ENCODE measurements around the gene DNAJC5. TPM values are rescaled to one million over a fixed set of nuclear protein-coding genes. Genes with fewer than 3 reads are reported as not detected.

DNAJC5 gene
- total RNA-seq, 2 experiments from 2014 or later = 27.5 to 27.7 TPM

DNA sequence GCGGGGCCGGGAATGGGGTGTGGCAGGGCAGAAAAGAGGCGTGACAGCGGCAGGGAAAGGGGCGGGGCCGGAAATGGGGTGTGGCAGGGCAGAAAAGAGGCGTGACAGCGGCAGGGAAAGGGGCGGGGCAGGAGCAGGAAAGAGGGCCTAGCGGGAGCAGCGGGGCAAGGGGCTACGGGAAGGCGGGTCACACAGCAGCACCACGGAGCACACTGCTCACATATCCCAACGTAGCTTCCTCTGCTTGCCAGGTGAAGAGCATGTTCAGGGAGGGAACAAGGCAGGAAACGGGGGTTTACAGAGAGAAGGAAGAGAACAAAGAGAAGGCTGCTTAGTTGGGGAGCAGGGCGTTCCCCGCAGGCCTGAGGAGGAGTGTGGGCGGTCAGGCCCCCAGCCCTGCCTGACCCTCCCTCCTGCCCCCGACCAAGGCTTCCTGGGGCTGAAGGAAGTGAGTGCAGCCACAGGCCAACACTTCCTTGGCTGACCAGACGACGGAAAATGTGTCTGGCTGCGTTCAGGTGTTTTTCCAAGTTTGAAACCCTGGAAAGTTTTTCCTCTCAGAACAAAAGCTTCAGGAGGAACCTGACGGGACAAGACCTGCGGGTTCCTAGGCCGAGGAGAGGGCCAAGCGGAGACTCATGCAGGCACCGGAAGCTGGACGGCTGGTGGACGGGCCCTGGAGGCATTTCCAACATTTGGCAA is 47.5 kb downstream of the DNAJC5 start:
- H3K4me2 ChIP-seq (ENCODE audit: low read length) = peak overlapping the region; percentile 28; the same call in 1 of the 2 replicates
- no TSS peak for BruUV-seq (replicated peaks)
- peak; percentile 82 for DNase-seq (ENCODE audit: low spot score)
- peaks cover 65% of the 10 kb centered on the region for H3K36me3 ChIP-seq (ENCODE audit: insufficient read depth, low read length)
- H3K4me1 ChIP-seq (ENCODE audit: insufficient read depth, low read length, poor library complexity, severe bottlenecking) = peaks cover 14% of the 10 kb centered on the region
- no peak overlapping the region for H3K4me3 ChIP-seq (ENCODE audit: low read depth, low read length, poor library complexity, severe bottlenecking)
- no peak overlapping the region for H2AFZ ChIP-seq (ENCODE audit: low read length)
- no peaks in the 10 kb centered on the region for H3K79me2 ChIP-seq (ENCODE audit: insufficient read depth, low read depth, low read length)
- H4K20me1 ChIP-seq (ENCODE audit: insufficient read depth, low read length) = no peaks in the 10 kb centered on the region
- no peak for TF ChIP-seq EZH2phosphoT487 (IDR thresholded peaks at IDR 0.05; ENCODE audit: borderline replicate concordance, low read depth, low read length)
- TF ChIP-seq, protein P1, sequence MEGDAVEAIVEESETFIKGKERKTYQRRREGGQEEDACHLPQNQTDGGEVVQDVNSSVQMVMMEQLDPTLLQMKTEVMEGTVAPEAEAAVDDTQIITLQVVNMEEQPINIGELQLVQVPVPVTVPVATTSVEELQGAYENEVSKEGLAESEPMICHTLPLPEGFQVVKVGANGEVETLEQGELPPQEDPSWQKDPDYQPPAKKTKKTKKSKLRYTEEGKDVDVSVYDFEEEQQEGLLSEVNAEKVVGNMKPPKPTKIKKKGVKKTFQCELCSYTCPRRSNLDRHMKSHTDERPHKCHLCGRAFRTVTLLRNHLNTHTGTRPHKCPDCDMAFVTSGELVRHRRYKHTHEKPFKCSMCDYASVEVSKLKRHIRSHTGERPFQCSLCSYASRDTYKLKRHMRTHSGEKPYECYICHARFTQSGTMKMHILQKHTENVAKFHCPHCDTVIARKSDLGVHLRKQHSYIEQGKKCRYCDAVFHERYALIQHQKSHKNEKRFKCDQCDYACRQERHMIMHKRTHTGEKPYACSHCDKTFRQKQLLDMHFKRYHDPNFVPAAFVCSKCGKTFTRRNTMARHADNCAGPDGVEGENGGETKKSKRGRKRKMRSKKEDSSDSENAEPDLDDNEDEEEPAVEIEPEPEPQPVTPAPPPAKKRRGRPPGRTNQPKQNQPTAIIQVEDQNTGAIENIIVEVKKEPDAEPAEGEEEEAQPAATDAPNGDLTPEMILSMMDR (conservative IDR thresholded peaks at IDR 0.05; ENCODE audit: low read length) = no peak
- CTCF ChIA-PET (ENCODE audit: unreplicated experiment) = no interaction called here
- peak overlapping the region; percentile 20 for H3K27ac ChIP-seq (ENCODE audit: low read depth, low read length, poor library complexity, severe bottlenecking)
- intact Hi-C loops (cut with micrococcal nuclease; ENCODE audit: unreplicated experiment) = no loop called here
- POLR2A ChIA-PET = no interaction called here
- H3K9me3 ChIP-seq (ENCODE audit: low read length) = no peaks in the 10 kb centered on the region
- H3K9me2 ChIP-seq (ENCODE audit: insufficient read depth, low read length) = no peaks in the 10 kb centered on the region

DNA sequence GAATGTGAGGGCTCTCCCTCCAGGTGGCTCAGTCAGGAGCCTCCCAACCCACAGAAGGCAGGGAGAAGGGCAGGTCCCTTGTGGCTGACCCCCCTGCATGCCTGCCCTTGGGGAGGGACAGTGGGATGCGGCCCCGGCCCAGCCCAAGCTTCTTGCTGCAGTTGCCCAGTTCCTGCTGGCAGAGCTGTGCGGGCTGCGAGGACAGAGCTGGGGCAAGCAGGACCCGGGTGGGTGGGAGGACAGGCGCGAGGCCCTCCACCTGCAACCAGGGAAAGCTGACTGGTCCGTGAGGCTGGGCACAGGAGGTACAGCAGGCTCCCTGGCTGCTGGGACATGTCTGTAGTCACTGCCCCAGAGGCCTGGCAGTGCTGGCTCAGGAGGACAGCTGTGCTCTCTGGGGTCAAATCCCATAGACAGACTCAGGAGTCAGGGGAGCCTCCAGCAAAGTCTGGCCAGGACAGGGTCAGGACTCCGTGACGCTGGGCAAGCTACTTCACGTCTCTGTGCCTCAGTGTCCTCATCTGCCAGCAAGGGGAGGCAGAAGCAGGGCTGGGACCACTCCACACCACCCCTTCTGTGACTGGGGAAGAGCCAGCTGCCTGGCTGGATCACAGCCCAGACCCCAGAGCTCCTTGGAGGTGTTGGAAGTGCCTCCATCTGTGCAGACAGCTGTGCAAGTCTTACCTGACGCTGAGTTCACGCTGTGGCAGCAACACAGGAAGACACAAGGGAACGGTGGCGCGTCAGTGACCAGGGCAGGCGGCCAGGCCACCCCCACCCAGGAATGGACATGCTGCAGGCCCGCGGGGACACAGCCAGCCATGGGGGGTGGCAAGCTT is 48.3 kb downstream of the DNAJC5 start:
- Histone ChIP-seq H3K9me3 (ENCODE audit: low read length) (no peaks in the 10 kb centered on the region), H3K36me3 (ENCODE audit: insufficient read depth, low read length) (peaks cover 58% of the 10 kb centered on the region), H3K4me1 (ENCODE audit: insufficient read depth, low read length, poor library complexity, severe bottlenecking) (peaks cover 15% of the 10 kb centered on the region), H3K79me2 (ENCODE audit: insufficient read depth, low read depth, low read length) (0 out of 2 replicates have a peak, but pooled peaks cover 6% of the 10 kb centered on the region), H2AFZ (ENCODE audit: low read length) (no peak overlapping the region), H3K27ac (ENCODE audit: low read depth, low read length, poor library complexity, severe bottlenecking) (no peak overlapping the region), H3K4me2 (ENCODE audit: low read length) (no peak overlapping the region), H3K4me3 (ENCODE audit: low read depth, low read length, poor library complexity, severe bottlenecking) (no peak overlapping the region), H3K9me2 (ENCODE audit: insufficient read depth, low read length) (no peaks in the 10 kb centered on the region), H4K20me1 (ENCODE audit: insufficient read depth, low read length) (no peaks in the 10 kb centered on the region)
- intact Hi-C loops (cut with micrococcal nuclease; ENCODE audit: unreplicated experiment) = no loop called here
- no TSS peak for BruUV-seq (replicated peaks)
- DNase-seq (ENCODE audit: low spot score) = no peak
- POLR2A ChIA-PET = interaction anchor here (0.7 kb wide), 1 partner anchor 24 kb away, joined by 3 read pairs; no protein-coding TSS in a partner anchor
- TF ChIP-seq, protein P1 (conservative IDR thresholded peaks at IDR 0.05; ENCODE audit: low read length) = no peak
- TF ChIP-seq EZH2phosphoT487 (IDR thresholded peaks at IDR 0.05; ENCODE audit: borderline replicate concordance, low read depth, low read length) = no peak
- CTCF ChIA-PET (ENCODE audit: unreplicated experiment) = no interaction called here

DNA sequence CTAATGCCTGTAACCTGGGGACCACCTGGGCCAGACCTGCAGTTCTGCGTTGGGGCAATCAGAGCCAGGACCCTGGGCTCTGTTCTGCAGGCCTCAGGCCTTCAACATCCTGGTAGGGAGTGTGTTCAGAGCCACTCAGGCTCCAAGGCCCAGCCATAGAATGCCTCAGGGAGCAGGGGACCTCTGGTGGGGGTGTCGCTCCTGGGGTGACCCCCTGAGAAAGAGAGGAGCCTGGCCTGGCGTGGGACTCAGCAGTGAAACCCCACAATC is 48.8 kb downstream of the DNAJC5 start:
- Histone ChIP-seq H3K27ac (ENCODE audit: low read depth, low read length, poor library complexity, severe bottlenecking) (no peak overlapping the region), H3K4me2 (ENCODE audit: low read length) (no peak overlapping the region), H3K4me3 (ENCODE audit: low read depth, low read length, poor library complexity, severe bottlenecking) (no peak overlapping the region), H3K36me3 (ENCODE audit: insufficient read depth, low read length) (peaks cover 53% of the 10 kb centered on the region), H3K79me2 (ENCODE audit: insufficient read depth, low read depth, low read length) (0 out of 2 replicates have a peak, but pooled peaks cover 7% of the 10 kb centered on the region), H3K9me3 (ENCODE audit: low read length) (no peaks in the 10 kb centered on the region), H3K4me1 (ENCODE audit: insufficient read depth, low read length, poor library complexity, severe bottlenecking) (peaks cover 21% of the 10 kb centered on the region), H3K9me2 (ENCODE audit: insufficient read depth, low read length) (no peaks in the 10 kb centered on the region), H2AFZ (ENCODE audit: low read length) (no peak overlapping the region), H4K20me1 (ENCODE audit: insufficient read depth, low read length) (no peaks in the 10 kb centered on the region)
- POLR2A ChIA-PET = interaction anchor here (0.7 kb wide), 1 partner anchor 23 kb away, joined by 3 read pairs; no protein-coding TSS in a partner anchor
- CTCF ChIA-PET (ENCODE audit: unreplicated experiment) = no interaction called here
- no TSS peak for BruUV-seq (replicated peaks)
- DNase-seq (ENCODE audit: low spot score) = no peak
- intact Hi-C loops (cut with micrococcal nuclease; ENCODE audit: unreplicated experiment) = no loop called here
- TF ChIP-seq, protein P1 (conservative IDR thresholded peaks at IDR 0.05; ENCODE audit: low read length) = no peak

All from OCI-LY7 (cell line).